GM19397 (cell line): ENCODE measurements around the gene FLYWCH2.
"Not testable (repeated sequence)": the region's sequence is repeated elsewhere in the genome, so short reads cannot be mapped to it uniquely, and the experiment has no call there.

Experiments used
- ATAC-seq: cut with Tn5 transposase; IDR thresholded peaks from one replicate; pipeline ENCODE4 v1.9.1; 2021; ENCODE audit warnings: mild to moderate bottlenecking, moderate library complexity; ENCODE audit not compliant: unreplicated experiment

FLYWCH2 gene

DNA sequence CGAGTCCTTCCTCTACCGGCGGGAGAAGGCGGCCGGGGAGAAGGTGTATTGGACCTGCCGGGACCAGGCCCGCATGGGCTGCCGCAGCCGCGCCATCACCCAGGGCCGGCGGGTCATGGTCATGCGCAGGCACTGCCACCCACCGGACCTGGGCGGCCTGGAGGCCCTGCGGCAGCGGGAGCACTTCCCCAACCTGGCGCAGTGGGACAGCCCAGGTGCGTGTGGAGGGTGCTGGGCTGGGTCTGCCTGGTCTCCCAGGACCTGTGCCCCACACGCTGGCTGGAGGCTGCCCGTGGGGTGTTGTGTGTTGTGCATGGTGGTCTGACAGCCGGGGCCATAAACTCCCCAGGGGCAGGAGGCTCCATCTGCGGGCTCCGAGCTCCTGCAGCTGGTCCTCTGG, 54.2 kb downstream of the FLYWCH2 start:
- no peak for ATAC-seq

DNA sequence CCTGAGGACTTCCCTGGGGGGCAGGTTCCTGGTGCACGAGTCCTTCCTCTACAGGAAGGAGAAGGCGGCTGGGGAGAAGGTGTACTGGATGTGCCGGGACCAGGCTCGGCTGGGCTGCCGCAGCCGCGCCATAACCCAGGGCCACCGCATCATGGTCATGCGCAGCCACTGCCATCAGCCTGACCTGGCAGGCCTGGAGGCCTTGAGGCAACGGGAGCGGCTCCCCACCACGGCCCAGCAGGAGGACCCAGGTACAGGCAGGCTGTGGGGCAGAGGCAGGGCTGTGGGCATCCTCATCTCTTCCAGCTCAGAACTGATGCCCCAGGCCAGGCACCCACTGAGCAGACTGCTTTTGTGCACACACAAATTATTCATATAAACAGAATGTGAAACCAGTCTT, 55.2 kb downstream of the FLYWCH2 start:
- ATAC-seq, result no peak

GRCh38 chr16:2939968-2940367, 57.0 kb downstream of the FLYWCH2 start:
- ATAC-seq, result no peak

GRCh38 chr16:2942045-2942444, 59.0 kb downstream of the FLYWCH2 start:
- ATAC-seq, result no peak

- not testable (repeated sequence) for ATAC-seq
These were observed 60.7 kb downstream of the FLYWCH2 start for GRCh38 chr16:2943716-2944115.

- no peak for ATAC-seq
These were observed 63.6 kb downstream of the FLYWCH2 start for GRCh38 chr16:2946649-2947048.
